ENCODE measurements around the gene CLSTN2. TPM values are rescaled to one million over a fixed set of nuclear protein-coding genes. Genes with fewer than 3 reads are reported as not detected.

The CLSTN2 gene
- total RNA-seq, 1 experiment from 2014 or later: not detected

DNA sequence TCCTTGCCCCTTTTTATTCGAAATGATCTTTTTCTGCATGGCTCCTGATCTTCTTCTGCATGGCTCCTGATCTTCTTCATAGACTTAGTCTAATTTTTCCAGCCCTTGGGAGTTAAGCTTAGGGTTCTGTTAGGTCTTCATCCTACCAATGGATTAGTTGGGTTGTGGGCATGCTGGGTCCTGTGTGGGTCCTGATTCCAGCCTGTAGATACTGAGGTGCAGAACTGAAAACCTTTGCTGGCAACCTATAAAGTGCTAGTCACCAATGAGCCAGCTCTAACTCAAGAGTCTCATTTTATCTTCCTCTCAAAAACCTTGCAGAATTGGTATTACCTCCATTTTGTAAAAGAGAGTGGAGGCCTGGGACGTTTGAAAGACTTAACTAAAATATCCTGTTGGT lies 229.2 kb downstream of the CLSTN2 start:
- Histone ChIP-seq H3K4me1 (ENCODE audit: low read length) (no peaks in the 10 kb centered on the region), H3K9ac (ENCODE audit: low read length) (no peak overlapping the region)

DNA sequence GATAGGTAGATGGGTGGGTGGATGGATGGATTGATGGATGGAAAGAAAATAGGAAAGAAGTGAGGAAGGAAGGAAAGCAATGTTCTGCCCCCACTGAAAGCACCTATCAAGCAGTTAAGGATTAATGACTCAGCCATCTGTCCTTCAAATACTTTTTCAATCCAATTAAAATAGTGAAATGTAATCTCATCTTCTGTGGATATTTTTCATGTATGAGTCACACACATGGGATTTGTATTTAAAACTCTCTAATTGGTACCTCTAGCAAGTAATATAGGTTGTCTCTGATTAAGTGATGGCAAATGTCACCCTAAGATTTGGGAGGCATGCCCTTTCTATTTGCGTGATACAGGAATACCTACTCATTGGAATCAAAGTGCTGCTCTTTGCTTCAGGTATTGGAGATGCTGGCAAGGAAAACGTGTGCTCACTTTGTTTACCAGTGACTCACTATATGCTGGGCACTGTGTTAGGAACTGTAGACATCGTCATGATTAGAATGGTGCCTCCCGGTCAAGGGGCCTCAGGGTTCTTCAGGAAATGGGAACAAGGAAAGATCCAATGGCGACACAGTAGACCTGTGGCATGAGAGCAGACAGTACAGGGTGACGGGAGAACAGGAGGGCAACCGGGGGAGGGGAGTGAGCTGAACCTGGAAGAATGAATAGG lies 230.1 kb downstream of the CLSTN2 start:
- Histone ChIP-seq H3K9me2 (replicated peaks; ENCODE audit: insufficient read depth, low read length) (no peaks in the 10 kb centered on the region), H3K9me3 (ENCODE audit: low read length) (no peaks in the 10 kb centered on the region), H2AFZ (ENCODE audit: low read length) (no peak overlapping the region), H3K79me2 (ENCODE audit: low read length) (no peaks in the 10 kb centered on the region), H4K20me1 (ENCODE audit: insufficient read depth, low read depth, low read length) (no peaks in the 10 kb centered on the region), H3K9ac (ENCODE audit: low read length) (no peak overlapping the region), H3K4me2 (ENCODE audit: low read depth, low read length, poor library complexity, severe bottlenecking) (no peak overlapping the region), H3K27me3 (ENCODE audit: low read length) (no peaks in the 10 kb centered on the region; the same call in 1 of the 2 replicates), H3K4me1 (ENCODE audit: low read length) (no peaks in the 10 kb centered on the region), H3K27ac (ENCODE audit: low read length) (no peak overlapping the region), H3K4me3 (ENCODE audit: low read length) (no peak overlapping the region), H3K36me3 (ENCODE audit: insufficient read depth, low read length) (no peaks in the 10 kb centered on the region)
- DNase-seq: no peak

More for the DNA sequence above, 229.2 kb downstream of the CLSTN2 start:
- H3K4me2 ChIP-seq (ENCODE audit: low read depth, low read length, poor library complexity, severe bottlenecking): no peak overlapping the region
- H3K9me3 ChIP-seq (ENCODE audit: low read length): no peaks in the 10 kb centered on the region
- no peaks in the 10 kb centered on the region for H3K79me2 ChIP-seq (ENCODE audit: low read length)
- H3K27ac ChIP-seq (ENCODE audit: low read length): no peak overlapping the region
- no peaks in the 10 kb centered on the region; the same call in 1 of the 2 replicates for H3K27me3 ChIP-seq (ENCODE audit: low read length)
- no peaks in the 10 kb centered on the region for H4K20me1 ChIP-seq (ENCODE audit: insufficient read depth, low read depth, low read length)
- no peak overlapping the region for H2AFZ ChIP-seq (ENCODE audit: low read length)
- H3K9me2 ChIP-seq (replicated peaks; ENCODE audit: insufficient read depth, low read length): no peaks in the 10 kb centered on the region
- no peak for DNase-seq
- H3K4me3 ChIP-seq (ENCODE audit: low read length): no peak overlapping the region
- no peaks in the 10 kb centered on the region for H3K36me3 ChIP-seq (ENCODE audit: insufficient read depth, low read length)

DNA sequence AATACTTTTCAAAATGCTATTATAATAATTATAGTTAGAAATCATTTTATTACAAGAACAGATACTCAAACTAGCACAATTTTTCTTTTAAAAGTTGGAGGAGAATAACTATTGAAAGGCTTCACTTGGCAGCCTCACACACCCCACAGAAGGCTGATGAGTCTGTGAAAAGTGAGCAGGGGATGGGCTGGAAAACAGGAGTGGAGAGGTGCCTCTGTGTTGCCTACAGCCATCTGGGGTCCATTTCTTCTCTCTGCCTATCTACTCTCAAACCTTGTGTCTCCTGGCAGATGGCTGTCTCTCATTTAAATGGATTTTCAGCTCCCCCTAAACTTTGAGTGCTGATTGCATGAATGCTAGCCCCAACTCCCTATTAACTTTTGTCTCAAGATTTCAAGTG lies 230.8 kb downstream of the CLSTN2 start:
- Histone ChIP-seq H3K9ac (ENCODE audit: low read length) (no peak overlapping the region), H3K79me2 (ENCODE audit: low read length) (no peaks in the 10 kb centered on the region), H3K9me3 (ENCODE audit: low read length) (no peaks in the 10 kb centered on the region), H3K4me3 (ENCODE audit: low read length) (no peak overlapping the region), H3K27me3 (ENCODE audit: low read length) (no peaks in the 10 kb centered on the region; the same call in 1 of the 2 replicates), H2AFZ (ENCODE audit: low read length) (no peak overlapping the region), H3K9me2 (replicated peaks; ENCODE audit: insufficient read depth, low read length) (no peaks in the 10 kb centered on the region), H3K4me1 (ENCODE audit: low read length) (no peaks in the 10 kb centered on the region), H4K20me1 (ENCODE audit: insufficient read depth, low read depth, low read length) (no peaks in the 10 kb centered on the region), H3K36me3 (ENCODE audit: insufficient read depth, low read length) (no peaks in the 10 kb centered on the region), H3K27ac (ENCODE audit: low read length) (no peak overlapping the region), H3K4me2 (ENCODE audit: low read depth, low read length, poor library complexity, severe bottlenecking) (no peak overlapping the region)
- no peak for DNase-seq

DNA sequence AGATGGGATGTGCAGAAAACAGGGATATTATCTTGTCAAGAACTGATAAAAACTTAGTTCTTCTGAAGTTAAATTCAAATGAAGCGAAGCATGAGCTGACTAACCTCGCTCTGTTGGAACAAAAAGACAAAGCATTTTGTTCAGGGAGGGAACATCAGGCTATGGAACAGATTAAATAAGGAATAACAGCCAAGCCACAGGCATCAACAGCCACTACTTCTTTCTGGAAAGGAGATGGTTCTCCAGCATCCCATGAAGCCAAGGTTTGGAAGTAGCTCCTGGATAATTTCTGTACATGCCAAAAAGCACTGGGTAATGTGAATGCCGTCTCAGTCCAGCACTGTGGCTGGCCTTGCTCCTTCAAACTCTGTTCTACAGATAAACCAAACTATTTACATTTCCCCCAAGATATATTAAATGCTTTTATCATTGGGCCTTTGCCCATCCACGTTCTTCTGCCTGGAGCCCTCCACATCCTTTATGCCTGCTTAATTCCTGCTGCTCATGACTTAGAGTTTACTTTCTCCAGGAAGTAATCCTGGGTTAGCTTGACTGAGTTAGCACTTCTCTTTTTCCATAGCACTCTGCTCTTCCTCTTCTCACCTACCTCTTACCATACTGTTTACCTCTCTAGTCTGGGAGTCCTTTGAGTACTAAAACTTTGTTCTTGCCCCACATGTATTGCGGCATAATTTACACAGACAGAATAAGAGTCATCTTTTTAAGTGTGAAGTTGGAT lies 232.0 kb downstream of the CLSTN2 start:
- Histone ChIP-seq H3K27ac (ENCODE audit: low read length) (no peak overlapping the region), H3K9me2 (replicated peaks; ENCODE audit: insufficient read depth, low read length) (no peaks in the 10 kb centered on the region), H3K27me3 (ENCODE audit: low read length) (no peaks in the 10 kb centered on the region; the same call in 1 of the 2 replicates), H2AFZ (ENCODE audit: low read length) (no peak overlapping the region), H3K9me3 (ENCODE audit: low read length) (no peaks in the 10 kb centered on the region), H3K79me2 (ENCODE audit: low read length) (no peaks in the 10 kb centered on the region), H3K4me3 (ENCODE audit: low read length) (no peak overlapping the region), H3K4me2 (ENCODE audit: low read depth, low read length, poor library complexity, severe bottlenecking) (no peak overlapping the region), H4K20me1 (ENCODE audit: insufficient read depth, low read depth, low read length) (no peaks in the 10 kb centered on the region), H3K36me3 (ENCODE audit: insufficient read depth, low read length) (no peaks in the 10 kb centered on the region), H3K4me1 (ENCODE audit: low read length) (no peaks in the 10 kb centered on the region), H3K9ac (ENCODE audit: low read length) (no peak overlapping the region)
- no peak for DNase-seq

DNA sequence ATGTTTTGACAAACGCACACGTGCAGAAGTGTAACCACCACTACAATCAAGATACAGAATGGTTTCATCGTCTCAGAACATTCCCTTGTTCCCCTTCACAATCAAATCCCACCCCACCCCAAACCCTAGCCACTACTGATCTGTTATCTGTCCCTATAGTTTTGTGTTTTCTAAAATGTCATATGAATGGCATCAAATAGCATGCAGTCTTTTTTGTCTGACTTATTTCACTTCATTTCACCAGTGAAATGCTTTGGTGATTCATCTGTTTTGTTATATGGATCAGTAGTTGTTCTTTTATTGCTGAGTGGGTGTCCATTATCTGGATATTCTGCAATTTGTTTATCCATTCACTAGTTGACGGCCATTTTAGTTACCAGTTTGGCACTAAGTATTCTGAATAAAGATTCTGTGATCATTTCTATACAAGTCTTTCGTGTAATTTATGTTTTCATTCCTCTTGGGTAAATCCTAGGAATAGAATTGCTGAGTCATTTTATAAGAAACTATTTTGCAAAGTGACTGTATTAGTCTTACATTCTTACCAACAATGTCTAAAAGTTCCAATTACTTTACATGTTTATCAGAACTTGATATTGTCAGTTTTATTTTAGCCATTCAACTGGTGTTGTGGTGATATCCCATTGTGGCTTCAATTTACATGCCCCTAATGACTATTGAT lies 232.8 kb downstream of the CLSTN2 start:
- no peaks in the 10 kb centered on the region for H3K9me2 ChIP-seq (replicated peaks; ENCODE audit: insufficient read depth, low read length)
- no peaks in the 10 kb centered on the region for H3K79me2 ChIP-seq (ENCODE audit: low read length)
- H3K27ac ChIP-seq (ENCODE audit: low read length): no peak overlapping the region
- no peaks in the 10 kb centered on the region for H3K4me1 ChIP-seq (ENCODE audit: low read length)
- no peak for DNase-seq
- no peak overlapping the region for H3K4me3 ChIP-seq (ENCODE audit: low read length)
- H3K4me2 ChIP-seq (ENCODE audit: low read depth, low read length, poor library complexity, severe bottlenecking): no peak overlapping the region
- no peaks in the 10 kb centered on the region for H3K36me3 ChIP-seq (ENCODE audit: insufficient read depth, low read length)
- H2AFZ ChIP-seq (ENCODE audit: low read length): no peak overlapping the region
- no peaks in the 10 kb centered on the region; the same call in 1 of the 2 replicates for H3K27me3 ChIP-seq (ENCODE audit: low read length)
- no peaks in the 10 kb centered on the region for H3K9me3 ChIP-seq (ENCODE audit: low read length)
- H3K9ac ChIP-seq (ENCODE audit: low read length): no peak overlapping the region
- H4K20me1 ChIP-seq (ENCODE audit: insufficient read depth, low read depth, low read length): no peaks in the 10 kb centered on the region

DNA sequence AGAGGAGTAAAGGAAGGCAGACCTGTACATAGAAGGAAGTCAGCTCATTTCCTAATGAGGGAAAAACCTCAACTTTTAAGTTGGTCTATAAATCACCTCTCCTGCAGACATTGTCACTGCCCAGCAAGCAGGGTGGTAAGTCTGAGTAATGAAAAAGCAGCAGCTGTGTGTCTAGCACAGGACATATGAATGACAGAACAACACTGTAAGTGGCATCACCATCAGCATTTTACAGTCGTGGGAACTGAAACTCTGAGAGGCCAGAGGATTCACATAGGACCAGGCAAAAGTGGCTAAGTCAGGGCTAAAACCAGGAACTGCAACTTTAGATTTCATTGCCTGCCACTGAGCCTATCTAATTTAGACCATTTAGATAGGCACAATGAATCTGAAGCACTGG lies 235.6 kb downstream of the CLSTN2 start:
- Histone ChIP-seq H3K36me3 (ENCODE audit: insufficient read depth, low read length) (no peaks in the 10 kb centered on the region), H3K4me2 (ENCODE audit: low read depth, low read length, poor library complexity, severe bottlenecking) (no peak overlapping the region), H3K79me2 (ENCODE audit: low read length) (no peaks in the 10 kb centered on the region), H3K4me3 (ENCODE audit: low read length) (no peak overlapping the region), H2AFZ (ENCODE audit: low read length) (no peak overlapping the region), H3K4me1 (ENCODE audit: low read length) (no peaks in the 10 kb centered on the region), H3K9me3 (ENCODE audit: low read length) (no peaks in the 10 kb centered on the region), H3K27ac (ENCODE audit: low read length) (no peak overlapping the region), H3K9me2 (replicated peaks; ENCODE audit: insufficient read depth, low read length) (no peaks in the 10 kb centered on the region), H3K27me3 (ENCODE audit: low read length) (no peaks in the 10 kb centered on the region; the same call in 1 of the 2 replicates), H3K9ac (ENCODE audit: low read length) (no peak overlapping the region), H4K20me1 (ENCODE audit: insufficient read depth, low read depth, low read length) (no peaks in the 10 kb centered on the region)
- DNase-seq: no peak

DNA sequence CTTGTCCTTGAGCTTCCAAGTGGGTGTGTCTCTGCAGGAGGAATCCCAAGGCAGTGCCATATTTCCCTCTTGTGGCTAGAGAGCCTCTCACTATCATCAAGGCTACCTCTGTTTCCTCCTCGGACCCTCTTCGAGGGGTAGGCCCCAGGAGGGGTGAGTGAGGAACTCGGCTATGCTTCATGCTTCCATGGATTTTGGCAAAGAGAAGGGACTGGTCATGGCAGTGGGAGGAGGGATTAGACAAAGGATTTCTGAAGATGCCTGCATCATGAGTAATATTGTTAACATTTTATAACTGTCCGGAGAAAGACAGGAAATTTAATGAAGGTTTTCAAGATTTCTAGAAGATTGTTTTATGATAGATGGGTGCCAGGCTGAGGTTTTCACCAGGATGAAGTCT lies 241.5 kb downstream of the CLSTN2 start:
- Histone ChIP-seq H3K36me3 (ENCODE audit: insufficient read depth, low read length) (no peaks in the 10 kb centered on the region), H3K27me3 (ENCODE audit: low read length) (no peaks in the 10 kb centered on the region), H3K4me3 (ENCODE audit: low read length) (no peak overlapping the region), H3K9me3 (ENCODE audit: low read length) (no peaks in the 10 kb centered on the region), H3K9me2 (replicated peaks; ENCODE audit: insufficient read depth, low read length) (no peaks in the 10 kb centered on the region), H2AFZ (ENCODE audit: low read length) (no peak overlapping the region), H3K9ac (ENCODE audit: low read length) (no peak overlapping the region), H4K20me1 (ENCODE audit: insufficient read depth, low read depth, low read length) (no peaks in the 10 kb centered on the region), H3K79me2 (ENCODE audit: low read length) (no peaks in the 10 kb centered on the region), H3K4me1 (ENCODE audit: low read length) (no peaks in the 10 kb centered on the region), H3K4me2 (ENCODE audit: low read depth, low read length, poor library complexity, severe bottlenecking) (no peak overlapping the region), H3K27ac (ENCODE audit: low read length) (no peak overlapping the region)
- DNase-seq: no peak

DNA sequence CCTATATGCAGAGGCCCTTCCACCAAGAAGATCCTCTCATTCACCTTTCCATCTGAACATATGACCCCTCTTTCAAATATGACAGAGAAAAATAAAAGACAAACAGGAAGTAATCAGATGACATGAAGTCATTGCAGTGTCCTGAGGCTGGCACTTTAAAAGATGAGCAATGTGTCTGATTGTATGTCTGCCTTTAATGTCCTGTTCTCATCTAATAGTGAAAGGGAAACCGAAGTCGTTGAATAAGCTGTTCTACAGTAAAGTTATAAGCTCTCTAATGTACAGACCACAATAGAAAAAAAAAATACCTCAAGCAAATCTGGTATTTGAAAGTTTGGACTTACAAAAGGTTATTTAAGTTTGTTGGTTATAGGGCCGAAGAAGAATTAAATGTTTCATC lies 243.0 kb downstream of the CLSTN2 start:
- Histone ChIP-seq H3K4me2 (ENCODE audit: low read depth, low read length, poor library complexity, severe bottlenecking) (no peak overlapping the region), H3K9ac (ENCODE audit: low read length) (no peak overlapping the region), H3K36me3 (ENCODE audit: insufficient read depth, low read length) (no peaks in the 10 kb centered on the region), H4K20me1 (ENCODE audit: insufficient read depth, low read depth, low read length) (no peaks in the 10 kb centered on the region), H3K9me3 (ENCODE audit: low read length) (no peaks in the 10 kb centered on the region), H2AFZ (ENCODE audit: low read length) (no peak overlapping the region), H3K4me1 (ENCODE audit: low read length) (no peaks in the 10 kb centered on the region), H3K9me2 (replicated peaks; ENCODE audit: insufficient read depth, low read length) (no peaks in the 10 kb centered on the region), H3K79me2 (ENCODE audit: low read length) (no peaks in the 10 kb centered on the region), H3K4me3 (ENCODE audit: low read length) (no peak overlapping the region), H3K27me3 (ENCODE audit: low read length) (no peaks in the 10 kb centered on the region), H3K27ac (ENCODE audit: low read length) (no peak overlapping the region)
- DNase-seq: no peak
